ENCODE measurements around the gene SLC1A4.

- TF ChIP-seq, protein P1, sequence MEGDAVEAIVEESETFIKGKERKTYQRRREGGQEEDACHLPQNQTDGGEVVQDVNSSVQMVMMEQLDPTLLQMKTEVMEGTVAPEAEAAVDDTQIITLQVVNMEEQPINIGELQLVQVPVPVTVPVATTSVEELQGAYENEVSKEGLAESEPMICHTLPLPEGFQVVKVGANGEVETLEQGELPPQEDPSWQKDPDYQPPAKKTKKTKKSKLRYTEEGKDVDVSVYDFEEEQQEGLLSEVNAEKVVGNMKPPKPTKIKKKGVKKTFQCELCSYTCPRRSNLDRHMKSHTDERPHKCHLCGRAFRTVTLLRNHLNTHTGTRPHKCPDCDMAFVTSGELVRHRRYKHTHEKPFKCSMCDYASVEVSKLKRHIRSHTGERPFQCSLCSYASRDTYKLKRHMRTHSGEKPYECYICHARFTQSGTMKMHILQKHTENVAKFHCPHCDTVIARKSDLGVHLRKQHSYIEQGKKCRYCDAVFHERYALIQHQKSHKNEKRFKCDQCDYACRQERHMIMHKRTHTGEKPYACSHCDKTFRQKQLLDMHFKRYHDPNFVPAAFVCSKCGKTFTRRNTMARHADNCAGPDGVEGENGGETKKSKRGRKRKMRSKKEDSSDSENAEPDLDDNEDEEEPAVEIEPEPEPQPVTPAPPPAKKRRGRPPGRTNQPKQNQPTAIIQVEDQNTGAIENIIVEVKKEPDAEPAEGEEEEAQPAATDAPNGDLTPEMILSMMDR (IDR thresholded peaks at IDR 0.05), result no peak
- no peak for TF ChIP-seq POLR2A (IDR thresholded peaks at IDR 0.05)
- TF ChIP-seq EP300 (IDR thresholded peaks at IDR 0.05), result no peak
Measured at GRCh38 chr2:64979744-64980143, 9.5 kb upstream of the SLC1A4 start.

All from tibial nerve (tissue), 4 donors.